Stimulated activated CD4-positive, alpha-beta T cell treated with anti-CD3 and anti-CD28 coated beads, Interleukin-1b, Interleukin-23, amount 100 ng/mL, for 1 hour (primary cell): ENCODE results near the gene PIGL.
"Not testable (repeated sequence)": the region's sequence is repeated elsewhere in the genome, so short reads cannot be mapped to it uniquely, and the experiment has no call there.

Experiments
- DNase-seq, 2 donors: peaks; one replicate each; pipeline ENCODE4 v3.0.0-alpha.2; 2020; ENCODE audit warnings: low read depth in 2 of 2

PIGL gene

DNA sequence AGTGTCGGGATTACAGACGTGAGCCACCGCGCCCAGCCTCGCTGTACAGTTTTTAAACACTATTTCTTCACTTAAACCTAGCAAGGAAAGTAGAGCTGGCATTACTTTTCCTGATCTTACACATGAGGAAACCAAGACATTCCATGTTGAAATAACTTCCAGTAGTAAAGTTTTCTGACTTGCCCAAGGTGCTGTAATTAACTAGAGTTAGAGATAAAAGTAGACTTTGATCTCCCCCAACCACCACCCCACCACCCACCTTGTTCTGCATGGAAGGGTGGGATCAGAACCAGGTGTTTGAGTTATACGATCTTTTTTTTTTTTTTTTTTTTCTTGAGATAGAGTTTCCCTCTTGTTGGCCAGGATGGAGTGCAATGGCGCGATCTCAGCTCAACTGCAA, 89.2 kb downstream of the PIGL start:
- no peak for DNase-seq

- DNase-seq = not testable (repeated sequence)
These were observed 95.1 kb downstream of the PIGL start for GRCh38 chr17:16312061-16312460.

- no peak for DNase-seq
These were observed 96.4 kb downstream of the PIGL start for GRCh38 chr17:16313139-16314090.

DNA sequence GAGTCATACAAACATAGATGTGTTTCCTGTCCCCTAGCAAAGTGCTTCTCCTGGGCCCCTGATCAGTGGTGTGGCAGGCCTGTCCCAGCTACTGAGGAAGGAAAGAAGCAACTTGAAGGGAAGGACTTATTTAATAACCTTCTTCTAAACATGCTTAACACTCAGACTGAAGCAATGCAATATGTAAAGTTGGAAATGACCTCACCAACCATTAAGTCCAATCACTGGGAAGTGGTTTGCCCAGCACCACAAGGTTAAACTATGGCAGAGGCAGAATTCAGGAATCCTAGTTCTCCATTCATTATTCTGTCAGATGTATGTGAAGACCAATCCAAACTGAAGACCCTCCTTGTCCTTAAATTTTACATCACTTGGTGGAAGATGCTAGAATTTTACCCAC, 97.2 kb downstream of the PIGL start:
- DNase-seq = no peak

GRCh38 chr17:16314859-16315258, 97.8 kb downstream of the PIGL start:
- DNase-seq = no peak

DNA sequence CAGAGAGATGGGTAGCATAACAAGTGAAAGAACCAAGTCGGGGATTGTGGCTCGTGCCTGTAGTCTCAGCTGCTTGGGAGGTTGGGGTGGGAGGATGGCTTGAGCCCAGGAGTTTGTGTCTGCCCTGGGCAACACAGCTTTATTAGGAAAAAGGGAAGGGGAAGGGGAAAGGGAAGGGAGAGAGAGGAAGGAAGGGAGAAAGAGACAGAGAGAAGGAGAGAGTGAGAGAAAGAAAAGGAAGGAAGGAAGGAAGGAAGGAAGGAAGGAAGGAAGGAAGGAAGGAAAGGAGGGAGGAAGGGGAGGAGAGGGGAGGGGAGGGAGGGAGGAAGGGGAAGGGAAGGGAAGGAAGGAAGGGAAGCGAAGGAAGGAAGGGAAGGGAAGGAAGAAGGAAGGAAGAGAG, 103.0 kb downstream of the PIGL start:
- no peak for DNase-seq

DNA sequence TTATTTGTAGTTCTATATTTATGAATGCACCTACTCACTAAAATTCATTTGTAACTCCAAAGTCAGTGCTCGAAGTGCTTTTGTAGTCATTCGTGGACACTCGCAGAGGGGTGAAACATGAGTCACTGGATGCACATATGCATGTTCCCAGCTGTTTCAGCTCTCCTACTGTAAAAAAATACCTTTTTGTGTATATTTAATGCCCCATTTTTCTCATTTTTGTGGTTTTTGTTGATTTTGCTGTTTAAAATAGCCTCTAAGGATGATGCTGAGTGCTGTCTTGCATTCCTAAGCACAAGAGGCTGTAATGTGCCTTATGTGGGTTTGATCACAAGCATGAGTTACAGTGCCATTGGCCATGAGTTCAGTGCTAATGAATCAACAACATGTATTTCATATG, 105.6 kb downstream of the PIGL start:
- no peak for DNase-seq

DNA sequence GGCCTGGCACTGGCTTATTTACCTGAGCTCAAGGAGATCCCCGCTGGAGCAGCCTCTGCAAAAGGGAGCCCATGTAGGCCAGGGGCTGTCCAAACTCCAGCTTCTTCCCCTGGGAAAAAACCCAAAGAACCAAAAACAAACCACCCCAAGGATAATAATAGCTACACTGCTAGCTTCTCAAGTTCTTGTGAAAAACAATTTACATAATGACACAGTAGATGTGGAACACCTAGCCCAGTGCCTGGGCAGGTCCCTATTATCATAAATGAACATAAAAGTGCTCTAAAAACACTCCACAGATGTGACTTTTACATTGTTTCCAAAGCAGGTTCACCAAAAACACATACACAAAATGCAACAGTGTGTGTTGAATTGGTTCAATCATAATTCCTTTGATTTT, 109.0 kb downstream of the PIGL start:
- no peak for DNase-seq

DNA sequence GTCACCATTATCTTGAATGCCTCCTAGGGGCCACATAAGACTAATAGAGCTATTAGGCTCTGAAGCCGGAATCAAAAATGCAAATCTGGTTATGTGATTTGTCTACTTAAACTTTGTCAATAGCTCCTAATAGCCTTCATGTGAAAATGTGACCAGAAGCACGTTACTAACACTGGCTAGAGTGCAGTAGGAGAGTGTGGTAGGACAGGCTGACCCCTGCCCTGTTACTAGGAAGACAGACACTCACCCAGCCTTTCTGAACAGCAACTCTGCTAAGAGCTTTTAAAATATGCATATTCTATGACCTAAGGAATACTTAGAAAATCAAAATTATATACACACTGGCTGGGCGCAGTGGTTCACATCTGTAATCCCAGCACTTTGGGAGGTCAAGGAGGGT, 110.0 kb downstream of the PIGL start:
- DNase-seq = no peak

GRCh38 chr17:16328997-16329396, 112.0 kb downstream of the PIGL start:
- no peak for DNase-seq

DNA sequence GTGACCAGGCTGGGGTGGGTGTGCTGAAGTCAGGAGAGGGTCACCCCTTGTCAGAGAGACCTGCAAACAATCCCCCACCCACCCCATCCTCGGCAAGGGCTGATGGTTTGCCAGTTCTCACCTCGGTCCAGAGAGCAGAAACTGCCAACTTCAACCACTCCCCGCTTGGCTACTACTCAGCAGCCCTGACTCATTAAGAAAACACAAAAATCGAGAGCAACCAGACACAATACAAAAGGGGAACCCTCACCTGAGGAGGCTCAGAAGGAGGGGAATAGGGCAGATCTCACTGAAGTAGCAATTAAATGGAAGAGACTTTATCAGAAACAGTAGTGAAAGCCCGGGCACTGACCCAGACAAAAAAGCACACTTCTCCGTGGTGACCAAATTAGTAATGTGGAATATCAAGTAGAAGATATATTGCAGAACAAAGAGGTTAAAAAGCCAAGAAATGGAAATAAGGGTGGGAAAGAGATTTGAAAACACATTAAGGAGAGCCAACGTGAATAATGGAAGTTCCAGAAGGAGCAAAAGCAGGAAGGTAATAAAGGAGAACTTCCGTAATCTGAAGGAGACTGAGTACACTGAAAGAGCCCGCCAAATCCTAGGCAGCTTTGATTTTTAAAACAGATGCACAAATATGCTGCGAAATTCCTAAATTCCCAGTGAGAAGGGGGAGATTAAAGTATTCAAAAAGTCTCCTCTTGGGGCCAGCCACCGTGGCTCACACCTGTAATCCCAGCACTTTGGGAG, 112.7 kb downstream of the PIGL start:
- DNase-seq = no peak

- no peak for DNase-seq
These were observed 121.4 kb downstream of the PIGL start for GRCh38 chr17:16338391-16338790.

GRCh38 chr17:16339402-16339801, 122.4 kb downstream of the PIGL start:
- no peak for DNase-seq

GRCh38 chr17:16339959-16340358, 122.9 kb downstream of the PIGL start:
- no peak for DNase-seq

DNA sequence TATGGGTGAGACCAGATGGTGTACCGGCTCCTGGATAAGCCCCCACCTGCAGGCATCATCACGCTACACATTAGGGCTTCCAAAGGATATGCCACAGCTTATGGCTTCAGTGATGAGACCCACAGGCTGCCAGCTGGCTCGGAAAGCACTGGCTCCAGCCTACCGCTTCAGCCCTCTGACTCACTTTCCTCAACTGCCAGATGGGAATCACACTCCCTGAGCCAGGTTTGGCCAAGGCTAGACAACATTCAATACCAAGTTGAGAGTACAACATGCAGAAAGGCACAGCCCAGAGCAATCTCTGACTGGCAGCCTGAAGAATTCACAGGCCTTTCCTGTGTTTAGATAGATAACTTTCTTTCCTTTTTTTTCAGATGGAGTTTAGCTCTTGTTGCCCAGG, 126.0 kb downstream of the PIGL start:
- DNase-seq = no peak

DNA sequence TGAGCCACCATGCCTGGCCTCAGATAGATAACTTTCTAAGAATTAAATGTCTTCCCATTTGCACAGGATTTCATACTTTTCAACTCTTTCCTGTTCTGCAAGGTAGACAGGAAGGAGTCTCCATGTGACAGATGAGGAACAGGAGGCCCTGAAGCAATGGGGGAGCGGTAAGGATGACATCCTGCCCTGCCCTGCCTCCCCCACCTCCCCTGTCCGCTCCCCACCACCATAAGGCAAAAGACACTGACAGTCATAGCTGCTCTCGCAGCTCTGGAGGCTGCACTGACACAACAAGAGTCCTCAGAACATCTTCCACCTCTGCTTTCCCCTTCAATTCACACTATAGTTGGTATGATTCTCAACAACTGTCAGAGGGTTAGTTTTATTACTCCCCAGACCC, 126.6 kb downstream of the PIGL start:
- no peak for DNase-seq

GRCh38 chr17:16345565-16345964, 128.6 kb downstream of the PIGL start:
- no peak for DNase-seq

GRCh38 chr17:16346721-16347271, 129.8 kb downstream of the PIGL start:
- DNase-seq = no peak

DNA sequence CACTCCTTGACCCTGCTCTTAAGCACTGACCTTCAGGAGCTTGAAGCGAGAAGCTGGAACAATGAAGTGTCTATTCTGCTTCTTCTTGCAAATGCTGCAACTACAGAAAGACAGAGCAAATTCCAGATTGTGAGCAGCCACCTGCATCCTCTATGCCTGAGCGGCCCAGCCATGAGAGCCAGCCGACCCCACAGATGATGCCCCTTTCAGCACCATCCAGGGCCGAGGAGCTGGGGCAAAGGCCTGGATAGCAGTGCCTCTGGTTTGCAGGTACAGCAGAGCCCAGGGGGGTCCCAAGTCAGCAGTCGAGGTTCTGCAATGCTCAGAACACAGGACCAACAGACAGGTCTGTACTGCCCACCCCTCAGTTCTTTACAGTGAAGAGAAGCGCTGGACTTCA, 131.6 kb downstream of the PIGL start:
- DNase-seq = no peak

DNA sequence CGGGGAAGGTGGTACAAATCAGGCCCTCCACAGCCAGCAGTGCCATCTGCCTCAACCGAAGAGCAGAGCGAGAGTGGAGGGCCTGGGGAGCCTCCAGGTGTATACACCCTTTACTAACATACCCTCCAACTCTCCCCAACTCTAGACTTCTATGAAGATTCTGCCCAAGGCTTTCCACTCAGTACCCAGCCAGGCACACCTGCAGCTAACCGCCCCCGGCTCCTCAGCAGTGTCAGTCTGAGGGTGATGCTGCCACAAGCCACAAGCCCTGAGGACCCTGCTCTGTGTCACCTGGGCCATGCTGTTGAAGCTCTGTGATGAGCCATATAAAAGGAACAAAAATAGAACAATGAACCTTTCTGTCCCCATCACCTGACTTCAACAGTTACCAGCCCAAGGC, 132.4 kb downstream of the PIGL start:
- DNase-seq = no peak

DNA sequence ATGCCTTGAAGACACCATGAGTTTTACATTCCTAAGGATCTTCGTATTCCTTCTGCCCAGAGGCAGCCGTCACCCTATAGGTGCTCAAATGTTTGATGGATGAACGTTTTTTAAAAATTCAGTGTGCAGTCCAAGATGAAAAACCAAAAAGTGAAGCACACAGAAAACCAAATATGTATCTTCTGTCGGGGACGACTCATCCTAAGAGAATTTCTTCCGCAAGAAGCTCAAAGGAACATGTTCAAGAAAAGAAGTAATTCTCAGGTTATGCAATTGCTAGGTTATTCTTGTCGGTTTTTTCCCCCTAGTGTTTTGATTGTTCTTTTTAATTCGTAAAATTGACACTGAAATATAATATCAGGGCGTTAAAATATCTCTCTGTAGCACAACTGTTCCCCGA, 134.8 kb downstream of the PIGL start:
- no peak for DNase-seq

GRCh38 chr17:16352303-16352666, 135.3 kb downstream of the PIGL start:
- peak in 1 of 2 donors; percentile 10 for DNase-seq
